Activated B cell treated with CpG ODN at 0.5 μM for 24 hours (primary cell): ENCODE results near the gene TGM1. TPM values are rescaled to one million over a fixed set of nuclear protein-coding genes. Genes with fewer than 3 reads are reported as not detected.
A peak's percentile ranks its signal among the peaks of the same experiment; 100 is the strongest.

Experiments
- ATAC-seq: fragments of 200-7000 bp; cut with Tn5 transposase; one replicate; pipeline ENCODE4 v1.10.0; 2021; ENCODE audit warnings: low read depth, mild to moderate bottlenecking, moderate library complexity
- CTCF ChIA-PET: fragments of 350-600 bp; sonication (Branson Sonifier 250); formaldehyde crosslinking; loops from one replicate; lab custom pipeline; 2021; ENCODE audit warnings: antibody characterized with exemption; lab: Charles Lee
- POLR2A ChIA-PET: fragments of 350-600 bp; sonication (Branson Sonifier 250); formaldehyde crosslinking; loops from one replicate; lab custom pipeline; 2021; ENCODE audit warnings: antibody characterized with exemption; lab: Charles Lee
- DNase-seq: peaks from one replicate; pipeline ENCODE4 v3.0.0; 2022
- H3K27ac Mint-ChIP-seq: one replicate; pipeline ENCODE4 v1.8.0; 2020; ENCODE audit warnings: mixed read lengths
- H3K27me3 Mint-ChIP-seq: one replicate; pipeline ENCODE4 v1.8.0; 2021; ENCODE audit warnings: mixed read lengths
- H3K36me3 Mint-ChIP-seq: one replicate; pipeline ENCODE4 v1.8.0; 2021; ENCODE audit warnings: low read depth, mixed read lengths
- H3K4me1 Mint-ChIP-seq: one replicate; pipeline ENCODE4 v1.8.0; 2021; ENCODE audit warnings: mixed read lengths
- H3K4me3 Mint-ChIP-seq: one replicate; pipeline ENCODE4 v1.8.0; 2020; ENCODE audit warnings: mild to moderate bottlenecking, mixed read lengths
- H3K9me3 Mint-ChIP-seq: one replicate; pipeline ENCODE4 v1.8.0; 2020; ENCODE audit warnings: mixed read lengths
- intact Hi-C: fragments of 100-400 bp; cut with micrococcal nuclease; formaldehyde crosslinking; loops from one replicate; pipeline ENCODE4 v1.15.1; 2024
- total RNA-seq: library from RNA; stranded (reverse); gene quantifications from 2 replicates; pipeline ENCODE4 v1.2.3, GENCODE V29; 2022
- TF ChIP-seq, protein P1 (sequence below): fragments of 200-600 bp; IDR thresholded peaks from one replicate; pipeline ENCODE4 v1.8.0; 2022; ENCODE audit warnings: antibody characterized with exemption, mild to moderate bottlenecking

Gene TGM1
- total RNA-seq, 1 donor from 2014 or later: 6.5 TPM

DNA sequence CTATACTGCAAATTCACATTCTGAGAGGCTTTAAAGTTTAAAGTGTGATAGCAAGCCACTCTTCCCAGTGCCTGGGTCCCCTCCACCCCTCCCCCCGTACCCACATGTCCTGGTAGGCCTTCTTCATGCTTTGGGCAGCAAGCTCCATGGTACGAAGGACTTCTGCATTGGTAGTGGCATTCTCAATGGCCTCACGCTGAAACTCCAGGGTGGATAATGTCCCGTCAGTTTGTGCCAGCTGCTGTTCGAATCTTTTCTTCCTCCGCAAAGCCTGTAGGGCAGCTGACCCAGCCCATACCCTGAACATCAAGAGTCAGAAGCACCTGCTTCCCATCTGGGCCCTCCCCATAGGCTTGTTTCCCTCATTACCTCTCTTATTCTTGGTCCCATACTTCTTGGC is 51.7 kb downstream of the TGM1 start:
- CTCF ChIA-PET: interaction anchor here (0.7 to 1.5 kb wide), 2 partner anchors 16 to 31 kb away, joined by 3 to 4 read pairs; partner anchors contain the start of genes TINF2 and TM9SF1
- H3K4me1 Mint-ChIP-seq: peaks cover 68% of the 10 kb centered on the region
- no peak for DNase-seq
- POLR2A ChIA-PET: interaction anchor here (0.6 to 6.6 kb wide), 8 partner anchors 13 to 86 kb away, joined by 3 to 143 read pairs (median 19); partner anchors contain the start of genes IPO4, IRF9, PSME1 and PSME2
- no peaks in the 10 kb centered on the region for H3K9me3 Mint-ChIP-seq
- H3K27me3 Mint-ChIP-seq: no peaks in the 10 kb centered on the region
- peak overlapping the region; percentile 91 for H3K4me3 Mint-ChIP-seq
- peak overlapping the region; percentile 95 for H3K27ac Mint-ChIP-seq
- ATAC-seq: no peak
- intact Hi-C loops: loop anchor here (5.0 kb wide), 1 partner anchor 909 kb away; the partner anchor contains the start of gene PPP1R3E
- TF ChIP-seq, protein P1, sequence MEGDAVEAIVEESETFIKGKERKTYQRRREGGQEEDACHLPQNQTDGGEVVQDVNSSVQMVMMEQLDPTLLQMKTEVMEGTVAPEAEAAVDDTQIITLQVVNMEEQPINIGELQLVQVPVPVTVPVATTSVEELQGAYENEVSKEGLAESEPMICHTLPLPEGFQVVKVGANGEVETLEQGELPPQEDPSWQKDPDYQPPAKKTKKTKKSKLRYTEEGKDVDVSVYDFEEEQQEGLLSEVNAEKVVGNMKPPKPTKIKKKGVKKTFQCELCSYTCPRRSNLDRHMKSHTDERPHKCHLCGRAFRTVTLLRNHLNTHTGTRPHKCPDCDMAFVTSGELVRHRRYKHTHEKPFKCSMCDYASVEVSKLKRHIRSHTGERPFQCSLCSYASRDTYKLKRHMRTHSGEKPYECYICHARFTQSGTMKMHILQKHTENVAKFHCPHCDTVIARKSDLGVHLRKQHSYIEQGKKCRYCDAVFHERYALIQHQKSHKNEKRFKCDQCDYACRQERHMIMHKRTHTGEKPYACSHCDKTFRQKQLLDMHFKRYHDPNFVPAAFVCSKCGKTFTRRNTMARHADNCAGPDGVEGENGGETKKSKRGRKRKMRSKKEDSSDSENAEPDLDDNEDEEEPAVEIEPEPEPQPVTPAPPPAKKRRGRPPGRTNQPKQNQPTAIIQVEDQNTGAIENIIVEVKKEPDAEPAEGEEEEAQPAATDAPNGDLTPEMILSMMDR: no peak
- peaks cover 70% of the 10 kb centered on the region for H3K36me3 Mint-ChIP-seq

DNA sequence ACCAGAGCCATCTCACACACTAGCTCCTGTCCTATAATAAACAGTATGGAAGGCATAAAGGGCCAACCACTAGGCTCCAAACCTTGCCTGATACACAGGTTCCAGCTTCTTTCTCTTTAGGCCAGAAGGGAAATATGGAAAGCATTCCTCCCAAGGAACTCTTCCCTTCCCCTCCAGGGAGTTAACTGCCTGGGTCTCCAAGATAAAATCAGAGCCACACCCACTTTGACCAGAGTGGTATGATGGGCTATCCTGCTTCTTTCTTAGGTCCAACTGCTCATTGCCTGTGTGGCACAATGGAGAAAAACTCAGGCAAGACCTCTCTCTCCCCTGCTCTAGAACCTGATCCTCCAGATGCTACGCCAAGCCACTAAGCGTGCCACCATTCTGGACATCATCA is 55.4 kb downstream of the TGM1 start:
- peaks cover 4% of the 10 kb centered on the region for H3K9me3 Mint-ChIP-seq
- CTCF ChIA-PET: no interaction called here
- TF ChIP-seq, protein P1: no peak
- intact Hi-C loops: no loop called here
- peak overlapping the region; percentile 57 for H3K27ac Mint-ChIP-seq
- H3K36me3 Mint-ChIP-seq: peaks cover 76% of the 10 kb centered on the region
- ATAC-seq (no peak), DNase-seq (no peak)
- POLR2A ChIA-PET: interaction anchor here (0.9 to 1.6 kb wide), 3 partner anchors 8 to 72 kb away, joined by 3 to 9 read pairs (median 5); partner anchors contain the start of gene MDP1
- H3K27me3 Mint-ChIP-seq: no peaks in the 10 kb centered on the region
- no peak overlapping the region for H3K4me3 Mint-ChIP-seq
- H3K4me1 Mint-ChIP-seq: peaks cover 41% of the 10 kb centered on the region

DNA sequence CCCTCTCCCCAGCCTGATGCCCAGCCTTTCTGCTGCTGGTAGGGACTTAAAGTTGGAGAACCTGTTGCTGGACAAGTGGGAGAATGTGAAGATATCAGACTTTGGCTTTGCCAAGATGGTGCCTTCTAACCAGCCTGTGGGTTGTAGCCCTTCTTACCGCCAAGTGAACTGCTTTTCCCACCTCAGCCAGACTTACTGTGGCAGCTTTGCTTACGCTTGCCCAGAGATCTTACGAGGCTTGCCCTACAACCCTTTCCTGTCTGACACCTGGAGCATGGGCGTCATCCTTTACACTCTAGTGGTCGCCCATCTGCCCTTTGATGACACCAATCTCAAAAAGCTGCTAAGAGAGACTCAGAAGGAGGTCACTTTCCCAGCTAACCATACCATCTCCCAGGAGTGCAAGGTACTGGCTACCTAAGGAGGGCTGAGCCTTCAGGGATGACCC is 55.8 kb downstream of the TGM1 start:
- peaks cover 81% of the 10 kb centered on the region for H3K36me3 Mint-ChIP-seq
- ATAC-seq: peak; percentile 52
- intact Hi-C loops: no loop called here
- H3K27me3 Mint-ChIP-seq: no peaks in the 10 kb centered on the region
- peaks cover 6% of the 10 kb centered on the region for H3K9me3 Mint-ChIP-seq
- H3K4me3 Mint-ChIP-seq: no peak overlapping the region
- TF ChIP-seq, protein P1: no peak
- CTCF ChIA-PET: no interaction called here
- peaks cover 37% of the 10 kb centered on the region for H3K4me1 Mint-ChIP-seq
- POLR2A ChIA-PET: interaction anchor here (0.6 to 1.6 kb wide), 4 partner anchors 9 to 73 kb away, joined by 3 to 9 read pairs (median 4); partner anchors contain the start of genes MDP1 and TM9SF1
- DNase-seq: no peak
- H3K27ac Mint-ChIP-seq: peak overlapping the region; percentile 57

DNA sequence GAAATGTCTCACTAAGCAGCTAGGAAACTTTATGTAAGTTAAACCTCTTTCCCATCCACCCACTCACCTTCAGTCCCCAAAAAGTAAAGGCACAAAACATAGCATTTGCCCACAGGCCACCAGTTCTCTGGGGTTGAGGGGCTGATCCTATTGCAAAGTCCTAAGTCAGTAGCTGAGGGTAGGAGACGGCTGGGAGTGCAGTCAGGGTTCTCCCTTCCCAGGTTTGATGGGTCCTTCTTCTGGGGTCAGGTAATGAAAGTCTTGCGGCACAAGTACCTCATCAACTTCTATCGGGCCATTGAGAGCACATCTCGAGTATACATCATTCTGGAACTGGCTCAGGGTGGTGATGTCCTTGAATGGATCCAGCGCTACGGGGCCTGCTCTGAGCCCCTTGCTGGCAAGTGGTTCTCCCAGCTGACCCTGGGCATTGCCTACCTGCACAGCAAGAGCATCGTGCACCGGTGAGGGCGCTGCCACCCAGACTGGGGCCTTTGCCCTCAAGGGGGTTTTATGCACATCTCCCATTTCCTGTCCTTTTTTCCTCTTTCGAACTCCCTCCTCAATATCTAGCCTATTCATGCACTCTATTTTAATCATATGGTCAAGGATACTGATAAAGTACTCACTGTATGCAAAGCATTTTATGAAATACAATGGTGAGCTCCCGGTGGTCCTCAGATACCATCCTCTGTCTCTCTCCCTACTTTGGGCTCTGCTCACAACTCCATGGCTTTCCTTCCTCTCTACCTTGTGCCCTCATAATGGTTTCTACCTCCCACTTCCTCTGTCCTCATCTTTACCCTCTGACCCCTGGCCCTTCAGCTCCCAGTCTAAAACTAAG is 56.5 kb downstream of the TGM1 start:
- Mint-ChIP-seq H3K27me3 (no peaks in the 10 kb centered on the region), H3K4me1 (peaks cover 31% of the 10 kb centered on the region), H3K36me3 (peaks cover 83% of the 10 kb centered on the region), H3K4me3 (no peak overlapping the region), H3K27ac (peak overlapping the region; percentile 57), H3K9me3 (peaks cover 6% of the 10 kb centered on the region)
- TF ChIP-seq, protein P1: no peak
- intact Hi-C loops: no loop called here
- ATAC-seq (no peak), DNase-seq (no peak)
- ChIA-PET CTCF (no interaction called here), POLR2A (interaction anchor here (0.6 to 1.6 kb wide), 6 partner anchors 10 to 1395 kb away, joined by 3 to 9 read pairs (median 3); partner anchors contain the start of genes MDP1 and TM9SF1)
